Adrenal gland (tissue), 5 donors: ENCODE data around the gene ILF2.

Experiments
- CTCF ChIP-seq, 6 experiments: fragments of 450-650 bp in 4 of 6; fragments of 200-600 bp in 2 of 6; sonication (generic) in 1 of 6; IDR thresholded peaks; 1 replicate in 5 of 6; 2 replicates in 1 of 6; pipeline versions ENCODE4 v1.5.1 to v1.8.0; 2016 to 2021; ENCODE audit warnings: antibody characterized with exemption in 6 of 6, mild to moderate bottlenecking in 2 of 6, moderate library complexity in 1 of 6
- POLR2A ChIP-seq, 2 donors: fragments of 450-650 bp; IDR thresholded peaks; one replicate each; pipeline ENCODE4 v1.6.1; 2017; ENCODE audit warnings: antibody characterized with exemption in 2 of 2, mild to moderate bottlenecking in 2 of 2, moderate library complexity in 1 of 2
- donor health status: DM: no; HTN: no; CAD: no.

DNA sequence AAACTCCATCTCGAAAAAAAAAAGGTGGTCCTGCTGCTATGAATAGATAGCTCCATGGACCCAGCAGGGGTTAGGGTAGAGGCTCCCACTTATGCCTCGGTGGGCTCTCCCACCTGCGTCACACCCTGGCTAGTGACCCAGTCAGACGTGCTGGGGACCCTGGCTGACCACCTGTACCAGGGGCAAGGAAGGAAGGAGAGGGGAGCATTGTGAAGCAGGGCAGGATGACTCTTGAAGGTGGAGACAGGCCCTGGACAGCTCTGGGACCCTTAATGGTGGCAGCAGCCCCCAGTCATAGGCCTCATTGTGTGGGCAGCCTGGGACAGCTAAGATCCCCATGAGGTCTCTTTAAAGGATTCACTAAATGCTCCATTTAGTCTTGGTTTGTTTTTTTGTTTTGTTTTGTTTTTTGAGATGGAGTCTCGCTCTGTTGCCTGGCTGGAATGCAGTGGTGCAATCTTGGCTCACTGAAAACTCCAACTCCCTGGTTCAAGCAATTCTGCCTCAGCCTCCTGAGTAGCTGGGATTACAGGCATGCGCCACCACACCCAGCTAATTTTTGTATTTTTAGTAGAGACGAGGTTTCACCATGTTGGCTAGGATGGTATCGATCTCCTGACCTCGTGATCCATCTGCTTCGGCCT, 22.7 kb downstream of the ILF2 start:
- TF ChIP-seq CTCF (IDR thresholded peaks at IDR 0.05) (no peak), POLR2A (IDR thresholded peaks at IDR 0.05) (no peak)
